HCT116 (cell line): ENCODE data around the gene YBX3. TPM values are rescaled to one million over a fixed set of nuclear protein-coding genes. Genes with fewer than 3 reads are reported as not detected.

Experiments
- ATAC-seq: fragments of 200-7000 bp; cut with Tn5 transposase; 2 replicates; pipeline ENCODE4 v1.9.1; 2020; ENCODE audit warnings: mild to moderate bottlenecking, moderate library complexity
- BruUV-seq: library from RNA; stranded (reverse); fragments of 400-500 nt; replicated peaks from 2 replicates; lab custom pipeline; 2021; lab: Mats Ljungman, UMichigan
- CTCF ChIA-PET: fragments of 300-600 bp; sonication (Branson Sonifier 250); formaldehyde crosslinking; loops from one replicate; lab custom pipeline; 2021; ENCODE audit warnings: antibody characterized with exemption; lab: Charles Lee
- POLR2A ChIA-PET: fragments of 300-600, 350-600 bp; sonication (Branson Sonifier 250); formaldehyde crosslinking; loops from one replicate; lab custom pipeline; 2021; ENCODE audit warnings: antibody characterized with exemption; lab: Charles Lee
- RAD21 ChIA-PET, 2 experiments: fragments of 300-600 bp; sonication (Branson Sonifier 250); formaldehyde crosslinking; loops; one replicate each; lab custom pipeline; 2023; ENCODE audit warnings: low total read pairs in 2 of 2; ENCODE audit not compliant: uncharacterized antibody in 2 of 2, unreplicated experiment in 2 of 2, low non-redundant PET in 1 of 2; lab: Charles Lee
- DNase-seq: peaks from one replicate; pipeline ENCODE4 v3.0.0-alpha.2; 2010; ENCODE audit warnings: low read depth, low spot score
- H2AFZ ChIP-seq: fragments of 200-600 bp; shearing (Covaris generic), sonication (generic); 2 replicates; pipeline ENCODE4 v1.6.1; 2017; ENCODE audit warnings: low read depth, mixed run types, mixed read lengths, antibody characterized with exemption, low read length; ENCODE audit not compliant: poor library complexity, severe bottlenecking
- H3K27ac ChIP-seq: 2 replicates; pipeline ENCODE4 v1.5.1; 2012; ENCODE audit warnings: low read depth, low read length
- H3K27me3 ChIP-seq: fragments of 200-600 bp; sonication (generic); 2 replicates; pipeline ENCODE4 v1.6.1; 2016; ENCODE audit warnings: mixed run types, low read length, mixed read lengths; ENCODE audit not compliant: insufficient read depth
- H3K36me3 ChIP-seq, 2 experiments: fragments of 200-500 bp in 1 of 2; fragments of 200-600 bp in 1 of 2; sonication (Bioruptor generic) in 1 of 2; sonication (generic) in 1 of 2; 2 replicates each; pipeline versions ENCODE4 v1.5.1 to v1.6.1; 2014 to 2016; ENCODE audit warnings: low read length in 2 of 2, inconsistent platforms in 1 of 2, mixed read lengths in 1 of 2, mixed run types in 1 of 2; ENCODE audit not compliant: insufficient read depth in 2 of 2, control insufficient read depth in 1 of 2
- H3K4me1 ChIP-seq, 2 experiments: fragments of 200-600 bp in 1 of 2; sonication (generic) in 1 of 2; 2 replicates each; pipeline versions ENCODE4 v1.5.1 to v1.6.1; 2012 to 2017; ENCODE audit warnings: low read length in 2 of 2, inconsistent platforms in 1 of 2, mild to moderate bottlenecking in 1 of 2, mixed read lengths in 1 of 2, mixed run types in 1 of 2, moderate library complexity in 1 of 2; ENCODE audit not compliant: insufficient read depth in 2 of 2, control insufficient read depth in 1 of 2
- H3K4me2 ChIP-seq: fragments of 200-600 bp; sonication (generic); 2 replicates; pipeline ENCODE4 v1.6.1; 2017; ENCODE audit warnings: mixed run types, low read length, mixed read lengths
- H3K4me3 ChIP-seq, 2 experiments: fragments of 200-600 bp in 1 of 2; sonication (generic) in 1 of 2; replicated peaks in 1 of 2; 2 replicates each; pipeline ENCODE4 v1.5.1; 2011 to 2016; ENCODE audit warnings: low read length in 2 of 2, control low read depth in 1 of 2, low read depth in 1 of 2, mild to moderate bottlenecking in 1 of 2, mixed read lengths in 1 of 2, mixed run types in 1 of 2
- H3K79me2 ChIP-seq: fragments of 200-600 bp; sonication (generic); 2 replicates; pipeline ENCODE4 v1.6.1; 2017; ENCODE audit warnings: mild to moderate bottlenecking, mixed run types, low read length, moderate library complexity, mixed read lengths; ENCODE audit not compliant: insufficient read depth
- H3K9ac ChIP-seq: fragments of 200-600 bp; sonication (generic); 2 replicates; pipeline ENCODE4 v1.6.1; 2016; ENCODE audit warnings: low read length, mixed read lengths
- H3K9me2 ChIP-seq: fragments of 200-600 bp; sonication (generic), shearing (Covaris generic); 2 replicates; pipeline ENCODE4 v1.6.1; 2017; ENCODE audit warnings: mixed run types, mild to moderate bottlenecking, moderate library complexity; ENCODE audit not compliant: insufficient read depth
- H3K9me3 ChIP-seq, 2 experiments: fragments of 200-500 bp in 1 of 2; fragments of 200-600 bp in 1 of 2; sonication (Bioruptor generic) in 1 of 2; sonication (generic) in 1 of 2; 2 replicates each; pipeline ENCODE4 v1.6.1; 2014 to 2017; ENCODE audit warnings: low read length in 2 of 2, mixed read lengths in 2 of 2, inconsistent platforms in 1 of 2, low read depth in 1 of 2, mild to moderate bottlenecking in 1 of 2, mixed run types in 1 of 2, moderate library complexity in 1 of 2; ENCODE audit not compliant: control insufficient read depth in 1 of 2, insufficient read depth in 1 of 2
- H4K20me1 ChIP-seq: fragments of 200-600 bp; sonication (generic), shearing (Covaris generic); 2 replicates; pipeline ENCODE4 v1.6.1; 2017; ENCODE audit warnings: mixed run types, mild to moderate bottlenecking, moderate library complexity; ENCODE audit not compliant: insufficient read depth
- CBX3 ChIP-seq: IDR thresholded peaks from 2 replicates; pipeline ENCODE4 v1.6.1; 2012; ENCODE audit warnings: low read depth
- FOSL1 ChIP-seq: IDR thresholded peaks from 2 replicates; pipeline ENCODE4 v1.6.1; 2012; ENCODE audit warnings: low read depth
- JUND ChIP-seq: IDR thresholded peaks from 2 replicates; pipeline ENCODE4 v1.6.1; 2012
- POLR2A ChIP-seq: IDR thresholded peaks from 2 replicates; pipeline ENCODE4 v1.7.0; 2011; ENCODE audit warnings: borderline replicate concordance; ENCODE audit not compliant: insufficient read depth, insufficient read length; ENCODE audit errors: extremely low read depth
- POLR2AphosphoS5 ChIP-seq: IDR thresholded peaks from 2 replicates; pipeline ENCODE4 v1.6.1; 2011; ENCODE audit warnings: mild to moderate bottlenecking, low read depth, low read length, moderate library complexity
- RAD21 ChIP-seq: IDR thresholded peaks from 2 replicates; pipeline ENCODE4 v1.6.1; 2012; ENCODE audit warnings: low read depth, mild to moderate bottlenecking
- SIN3A ChIP-seq: IDR thresholded peaks from 2 replicates; pipeline ENCODE4 v1.6.1; 2012; ENCODE audit warnings: low read depth
- SP1 ChIP-seq: IDR thresholded peaks from 2 replicates; pipeline ENCODE4 v1.6.1; 2012; ENCODE audit warnings: low read depth
- SRF ChIP-seq: IDR thresholded peaks from 2 replicates; pipeline ENCODE4 v1.6.1; 2012; ENCODE audit warnings: low read depth
- TCF7L2 ChIP-seq: IDR thresholded peaks from 2 replicates; pipeline ENCODE4 v1.7.0; 2011; ENCODE audit warnings: borderline replicate concordance, inconsistent platforms; ENCODE audit not compliant: insufficient read depth, insufficient read length; ENCODE audit errors: extremely low read depth
- YY1 ChIP-seq: IDR thresholded peaks from 2 replicates; pipeline ENCODE4 v1.6.1; 2011; ENCODE audit warnings: low read length, low read depth, moderate library complexity, mild to moderate bottlenecking; ENCODE audit not compliant: insufficient replicate concordance; ENCODE audit errors: extremely low read depth
- ZNF274 ChIP-seq: fragments of 200-500 bp; sonication (Bioruptor generic); IDR thresholded peaks from 2 replicates; pipeline ENCODE4 v1.6.1; 2014; ENCODE audit warnings: mild to moderate bottlenecking, low read depth, low read length, inconsistent platforms
- intact Hi-C: fragments of 100-400 bp; cut with micrococcal nuclease; formaldehyde crosslinking; loops from 2 replicates; pipeline ENCODE4 v1.10.0; 2022
- total RNA-seq: library from RNA; stranded (reverse); gene quantifications from one replicate; pipeline ENCODE4 v1.2.1, GENCODE V29; 2021; ENCODE audit not compliant: unreplicated experiment
- TF ChIP-seq, protein P1 (sequence below), 3 experiments: fragments of 200-600 bp in 1 of 3; sonication (generic) in 1 of 3; IDR thresholded peaks in 2 of 3; conservative IDR thresholded peaks in 1 of 3; 2 replicates each; pipeline ENCODE4 v1.5.1; 2012 to 2017; ENCODE audit warnings: low read depth in 2 of 3, low read length in 2 of 3, antibody characterized with exemption in 1 of 3, borderline replicate concordance in 1 of 3, control low read depth in 1 of 3, mild to moderate bottlenecking in 1 of 3, mixed read lengths in 1 of 3, mixed run types in 1 of 3, moderate library complexity in 1 of 3; ENCODE audit not compliant: insufficient read depth in 1 of 3
- TF ChIP-seq, protein P2 (sequence below): IDR thresholded peaks from 2 replicates; pipeline ENCODE4 v1.6.1; 2012; ENCODE audit warnings: low read depth
- TF ChIP-seq, protein P3 (sequence below): IDR thresholded peaks from 2 replicates; pipeline ENCODE4 v1.6.1; 2012

Gene YBX3
- total RNA-seq, 1 experiment from 2014 or later, result 419 TPM

DNA sequence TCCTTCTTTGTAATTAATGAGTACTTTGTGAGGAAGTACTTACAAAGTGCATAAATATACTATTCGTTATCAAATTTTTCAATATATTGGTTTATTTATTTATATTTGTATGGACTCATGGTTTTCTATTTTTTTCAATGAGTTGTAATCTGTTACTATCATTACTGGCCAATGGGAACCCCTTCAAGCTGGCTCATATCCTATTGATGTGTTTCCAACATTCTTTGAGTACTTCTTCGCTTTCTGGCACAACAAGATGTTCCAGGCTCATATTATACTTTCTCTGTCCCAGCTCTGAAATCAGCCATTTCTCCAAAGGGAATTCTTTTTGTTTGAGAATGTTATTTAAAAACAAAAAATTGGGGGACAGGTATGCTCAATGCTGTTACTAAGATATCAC is 17.5 kb downstream of the YBX3 start:
- Histone ChIP-seq H3K79me2 (peaks cover 88% of the 10 kb centered on the region), H4K20me1 (peaks cover 30% of the 10 kb centered on the region; the same call in 1 of the 2 replicates), H3K27ac (no peak overlapping the region), H3K4me1 (no peaks in the 10 kb centered on the region), H3K9ac (no peak overlapping the region), H3K27me3 (no peaks in the 10 kb centered on the region), H3K9me2 (no peaks in the 10 kb centered on the region), H2AFZ (no peak overlapping the region), H3K9me3 (no peaks in the 10 kb centered on the region), H3K4me3 (no peak overlapping the region), H3K36me3 (peaks cover 72 to 83% of the 10 kb centered on the region in 2 experiments), H3K4me2 (no peak overlapping the region)
- TF ChIP-seq POLR2A (no peak), TCF7L2 (no peak), RAD21 (no peak), JUND (no peak)
- intact Hi-C loops, result no loop called here
- RAD21 ChIA-PET, result no interaction called here
- no peak for DNase-seq
- no peak for ATAC-seq
- POLR2A ChIA-PET, result no interaction called here
- CTCF ChIA-PET, result interaction anchor here (1.3 kb wide), 1 partner anchor 470 kb away, joined by 3 read pairs; no protein-coding TSS in a partner anchor
- no TSS peak for BruUV-seq

DNA sequence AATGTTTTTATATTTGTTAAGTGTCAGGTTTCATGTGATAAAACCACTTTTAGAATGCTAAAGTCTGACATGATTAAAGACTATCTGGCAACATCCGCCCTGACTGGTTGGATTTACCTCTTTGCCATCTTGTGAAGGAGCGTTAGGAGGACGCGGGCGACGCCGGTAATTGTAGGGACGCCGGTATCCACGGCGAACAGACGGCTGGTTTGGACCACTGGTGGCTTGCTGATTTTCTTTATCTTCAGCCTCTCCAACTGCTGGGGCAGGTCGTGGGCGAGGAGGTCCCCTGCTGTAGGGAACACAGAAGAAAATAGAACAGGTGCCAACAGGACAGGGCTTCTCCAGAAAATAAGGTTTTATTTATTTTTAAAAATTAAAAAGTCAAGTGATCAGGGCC is 21.3 kb downstream of the YBX3 start:
- Histone ChIP-seq H2AFZ (no peak overlapping the region), H3K4me1 (no peaks in the 10 kb centered on the region), H3K27ac (no peak overlapping the region), H3K27me3 (no peaks in the 10 kb centered on the region), H4K20me1 (peaks cover 13% of the 10 kb centered on the region; the same call in 1 of the 2 replicates), H3K9ac (no peak overlapping the region), H3K9me2 (no peaks in the 10 kb centered on the region), H3K9me3 (no peaks in the 10 kb centered on the region), H3K36me3 (peaks cover 71 to 74% of the 10 kb centered on the region in 2 experiments), H3K4me3 (no peak overlapping the region), H3K79me2 (peaks cover 74% of the 10 kb centered on the region), H3K4me2 (no peak overlapping the region)
- no peak for ATAC-seq
- ChIA-PET POLR2A (no interaction called here), RAD21 (no interaction called here), CTCF (no interaction called here)
- intact Hi-C loops, result no loop called here
- no peak for DNase-seq
- no TSS peak for BruUV-seq
- TF ChIP-seq, protein P1, sequence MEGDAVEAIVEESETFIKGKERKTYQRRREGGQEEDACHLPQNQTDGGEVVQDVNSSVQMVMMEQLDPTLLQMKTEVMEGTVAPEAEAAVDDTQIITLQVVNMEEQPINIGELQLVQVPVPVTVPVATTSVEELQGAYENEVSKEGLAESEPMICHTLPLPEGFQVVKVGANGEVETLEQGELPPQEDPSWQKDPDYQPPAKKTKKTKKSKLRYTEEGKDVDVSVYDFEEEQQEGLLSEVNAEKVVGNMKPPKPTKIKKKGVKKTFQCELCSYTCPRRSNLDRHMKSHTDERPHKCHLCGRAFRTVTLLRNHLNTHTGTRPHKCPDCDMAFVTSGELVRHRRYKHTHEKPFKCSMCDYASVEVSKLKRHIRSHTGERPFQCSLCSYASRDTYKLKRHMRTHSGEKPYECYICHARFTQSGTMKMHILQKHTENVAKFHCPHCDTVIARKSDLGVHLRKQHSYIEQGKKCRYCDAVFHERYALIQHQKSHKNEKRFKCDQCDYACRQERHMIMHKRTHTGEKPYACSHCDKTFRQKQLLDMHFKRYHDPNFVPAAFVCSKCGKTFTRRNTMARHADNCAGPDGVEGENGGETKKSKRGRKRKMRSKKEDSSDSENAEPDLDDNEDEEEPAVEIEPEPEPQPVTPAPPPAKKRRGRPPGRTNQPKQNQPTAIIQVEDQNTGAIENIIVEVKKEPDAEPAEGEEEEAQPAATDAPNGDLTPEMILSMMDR (IDR thresholded peaks at IDR 0.05 in 2 of 3, conservative IDR thresholded peaks at IDR 0.05 in 1 of 3; ENCODE audit: borderline replicate concordance in 1 of 3, insufficient read depth in 1 of 3, low read depth in 2 of 3, low read length in 2 of 3), result no peak
- TF ChIP-seq SP1, result no peak
- no peak for TF ChIP-seq SRF
- TF ChIP-seq FOSL1, result no peak
- TF ChIP-seq, protein P2, sequence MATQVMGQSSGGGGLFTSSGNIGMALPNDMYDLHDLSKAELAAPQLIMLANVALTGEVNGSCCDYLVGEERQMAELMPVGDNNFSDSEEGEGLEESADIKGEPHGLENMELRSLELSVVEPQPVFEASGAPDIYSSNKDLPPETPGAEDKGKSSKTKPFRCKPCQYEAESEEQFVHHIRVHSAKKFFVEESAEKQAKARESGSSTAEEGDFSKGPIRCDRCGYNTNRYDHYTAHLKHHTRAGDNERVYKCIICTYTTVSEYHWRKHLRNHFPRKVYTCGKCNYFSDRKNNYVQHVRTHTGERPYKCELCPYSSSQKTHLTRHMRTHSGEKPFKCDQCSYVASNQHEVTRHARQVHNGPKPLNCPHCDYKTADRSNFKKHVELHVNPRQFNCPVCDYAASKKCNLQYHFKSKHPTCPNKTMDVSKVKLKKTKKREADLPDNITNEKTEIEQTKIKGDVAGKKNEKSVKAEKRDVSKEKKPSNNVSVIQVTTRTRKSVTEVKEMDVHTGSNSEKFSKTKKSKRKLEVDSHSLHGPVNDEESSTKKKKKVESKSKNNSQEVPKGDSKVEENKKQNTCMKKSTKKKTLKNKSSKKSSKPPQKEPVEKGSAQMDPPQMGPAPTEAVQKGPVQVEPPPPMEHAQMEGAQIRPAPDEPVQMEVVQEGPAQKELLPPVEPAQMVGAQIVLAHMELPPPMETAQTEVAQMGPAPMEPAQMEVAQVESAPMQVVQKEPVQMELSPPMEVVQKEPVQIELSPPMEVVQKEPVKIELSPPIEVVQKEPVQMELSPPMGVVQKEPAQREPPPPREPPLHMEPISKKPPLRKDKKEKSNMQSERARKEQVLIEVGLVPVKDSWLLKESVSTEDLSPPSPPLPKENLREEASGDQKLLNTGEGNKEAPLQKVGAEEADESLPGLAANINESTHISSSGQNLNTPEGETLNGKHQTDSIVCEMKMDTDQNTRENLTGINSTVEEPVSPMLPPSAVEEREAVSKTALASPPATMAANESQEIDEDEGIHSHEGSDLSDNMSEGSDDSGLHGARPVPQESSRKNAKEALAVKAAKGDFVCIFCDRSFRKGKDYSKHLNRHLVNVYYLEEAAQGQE, result no peak
- no peak for TF ChIP-seq YY1
- TF ChIP-seq RAD21, result no peak
- no peak for TF ChIP-seq ZNF274
- no peak for TF ChIP-seq POLR2A
- TF ChIP-seq, protein P3, sequence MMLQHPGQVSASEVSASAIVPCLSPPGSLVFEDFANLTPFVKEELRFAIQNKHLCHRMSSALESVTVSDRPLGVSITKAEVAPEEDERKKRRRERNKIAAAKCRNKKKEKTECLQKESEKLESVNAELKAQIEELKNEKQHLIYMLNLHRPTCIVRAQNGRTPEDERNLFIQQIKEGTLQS, result no peak
- no peak for TF ChIP-seq POLR2AphosphoS5
- TF ChIP-seq TCF7L2, result no peak
- no peak for TF ChIP-seq CBX3
- TF ChIP-seq SIN3A, result no peak
